SJCRH30 (cell line): ENCODE measurements around the gene MAIP1. TPM values are rescaled to one million over a fixed set of nuclear protein-coding genes. Genes with fewer than 3 reads are reported as not detected.

Experiments
- DNase-seq, 2 experiments: peaks; one replicate each; pipeline ENCODE4 v3.0.0-alpha.2; 2015 to 2020
- H3K27ac ChIP-seq: fragments of 250-450 bp; sonication (Bioruptor Pico); 2 replicates; pipeline ENCODE4 v1.5.1; 2020; ENCODE audit warnings: mild to moderate bottlenecking, moderate library complexity
- H3K27me3 ChIP-seq: fragments of 250-450 bp; sonication (Bioruptor Pico); 2 replicates; pipeline ENCODE4 v1.5.1; 2020; ENCODE audit warnings: mild to moderate bottlenecking, moderate library complexity
- H3K36me3 ChIP-seq: fragments of 250-450 bp; sonication (Bioruptor Pico); 2 replicates; pipeline ENCODE4 v1.5.1; 2020; ENCODE audit warnings: mild to moderate bottlenecking, moderate library complexity
- H3K4me1 ChIP-seq: fragments of 250-450 bp; sonication (Bioruptor Pico); 2 replicates; pipeline ENCODE4 v1.5.1; 2020; ENCODE audit warnings: mild to moderate bottlenecking, moderate library complexity
- H3K4me3 ChIP-seq: fragments of 250-450 bp; sonication (Bioruptor Pico); 2 replicates; pipeline ENCODE4 v1.5.1; 2020; ENCODE audit warnings: mild to moderate bottlenecking, moderate library complexity
- H3K9me3 ChIP-seq: fragments of 250-450 bp; sonication (Bioruptor Pico); replicated peaks from 2 replicates; pipeline ENCODE4 v1.5.1; 2020; ENCODE audit warnings: mild to moderate bottlenecking, moderate library complexity
- total RNA-seq: library from RNA; depleted of rRNA; stranded (reverse); fragments of >200 nt; shearing (Covaris generic); gene quantifications from 2 replicates; pipeline ENCODE4 v1.2.3, GENCODE V29; 2014

The MAIP1 gene
- total RNA-seq, 1 experiment from 2014 or later: 31.1 TPM

DNA sequence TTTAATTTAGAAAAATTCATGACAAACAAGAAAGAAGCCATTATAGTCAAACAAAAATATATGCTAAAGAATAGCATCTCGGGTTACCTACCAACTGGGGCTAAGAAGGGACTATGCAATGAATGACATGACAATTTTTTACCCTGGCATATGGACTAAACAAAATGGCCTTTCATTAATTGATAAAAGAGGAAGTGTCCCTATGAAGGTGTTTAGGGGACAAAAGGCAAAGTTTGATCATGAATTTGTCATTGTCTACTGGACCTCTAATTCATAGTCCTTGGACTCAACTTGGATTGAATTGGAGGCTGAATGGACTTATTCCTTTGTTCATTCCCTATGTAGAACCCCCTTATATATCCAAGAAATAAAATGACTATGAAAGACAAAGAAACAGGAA lies 12.7 kb downstream of the MAIP1 start:
- H3K27me3 ChIP-seq: no peaks in the 10 kb centered on the region
- H3K9me3 ChIP-seq: no peaks in the 10 kb centered on the region
- peaks cover 24% of the 10 kb centered on the region for H3K36me3 ChIP-seq
- DNase-seq: no peak
- H3K4me1 ChIP-seq: no peaks in the 10 kb centered on the region
- no peak overlapping the region for H3K4me3 ChIP-seq
- H3K27ac ChIP-seq: no peak overlapping the region

DNA sequence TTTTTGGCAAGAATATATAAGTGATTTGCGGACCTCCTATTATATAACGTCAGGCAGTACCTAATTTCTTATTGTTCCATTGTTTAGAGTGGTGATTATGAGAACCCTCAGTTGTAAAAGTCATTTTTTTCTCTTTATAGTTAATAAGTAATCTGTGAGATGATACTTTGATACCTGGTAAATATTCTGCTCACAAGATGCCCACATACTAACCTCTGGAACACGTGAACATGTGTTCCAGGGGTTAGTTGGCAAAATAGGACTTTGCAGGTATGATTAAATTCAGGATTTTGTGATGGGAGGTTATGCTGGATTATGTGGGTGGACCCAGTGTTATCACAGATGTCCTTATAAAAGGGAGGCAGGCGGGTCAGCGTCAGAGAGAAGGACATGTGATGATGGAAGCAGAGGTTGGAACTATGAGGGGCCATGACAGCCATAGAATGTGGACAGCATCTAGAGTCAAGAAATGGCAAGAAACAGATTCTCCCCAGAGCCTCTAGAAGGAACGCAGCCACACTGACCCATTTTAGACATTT lies 16.8 kb downstream of the MAIP1 start:
- Histone ChIP-seq H3K4me3 (no peak overlapping the region), H3K4me1 (no peaks in the 10 kb centered on the region), H3K27me3 (no peaks in the 10 kb centered on the region), H3K9me3 (no peaks in the 10 kb centered on the region), H3K36me3 (no peaks in the 10 kb centered on the region; the same call in 1 of the 2 replicates), H3K27ac (no peak overlapping the region)
- DNase-seq: no peak

DNA sequence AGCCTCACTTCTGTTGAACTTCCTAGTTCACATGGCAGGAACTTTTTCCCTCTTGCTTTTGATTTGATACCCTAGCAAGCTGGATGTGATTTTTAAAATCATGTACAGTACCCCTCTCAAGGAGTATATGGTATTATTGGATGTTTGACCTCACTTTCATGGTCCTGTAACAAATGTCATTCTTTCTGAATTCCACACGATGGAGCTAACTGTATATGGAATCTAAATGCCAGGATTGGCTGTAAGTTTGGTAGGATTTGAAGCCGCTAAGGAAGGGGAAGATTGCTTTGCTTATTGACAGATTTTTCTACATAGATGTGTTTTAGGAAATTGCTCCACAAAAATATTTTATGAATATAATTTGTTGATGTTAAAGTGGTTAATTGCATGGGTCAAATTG lies 18.3 kb downstream of the MAIP1 start:
- no peaks in the 10 kb centered on the region for H3K36me3 ChIP-seq
- peak in 1 of 2 experiments; percentile 69 for DNase-seq
- H3K9me3 ChIP-seq: no peaks in the 10 kb centered on the region
- no peak overlapping the region for H3K4me3 ChIP-seq
- peaks cover 9% of the 10 kb centered on the region for H3K4me1 ChIP-seq
- no peak overlapping the region for H3K27ac ChIP-seq
- H3K27me3 ChIP-seq: no peaks in the 10 kb centered on the region

DNA sequence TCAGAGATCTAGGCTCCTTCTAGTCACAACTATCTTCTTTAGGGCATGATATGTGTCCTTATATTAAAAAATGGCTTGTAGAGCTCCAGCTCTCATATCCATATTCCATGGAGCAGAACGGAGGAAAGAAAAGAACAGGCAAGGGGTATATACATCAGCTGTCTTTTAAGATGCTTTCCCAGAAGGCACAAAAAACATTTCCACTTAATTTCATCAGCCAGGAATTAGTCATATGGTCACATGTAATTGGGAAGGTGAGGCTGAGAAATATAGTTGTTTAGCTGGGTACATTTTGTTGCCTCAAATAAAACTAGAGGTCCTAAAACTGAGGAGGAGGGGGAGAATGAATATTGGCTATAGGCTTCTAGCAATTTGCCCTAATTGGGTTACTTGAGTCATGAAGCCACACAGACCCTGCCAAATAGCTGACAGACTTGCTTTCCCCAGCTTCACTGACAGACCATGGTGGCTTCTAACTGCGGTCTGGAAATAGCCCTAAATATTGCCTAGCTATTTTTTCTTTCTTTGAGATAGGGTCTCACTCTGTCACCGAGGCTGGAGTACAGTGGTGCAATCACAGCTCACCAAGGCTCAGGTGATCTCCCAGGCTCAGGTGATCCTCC lies 20.0 kb downstream of the MAIP1 start:
- Histone ChIP-seq H3K36me3 (no peaks in the 10 kb centered on the region), H3K4me1 (peaks cover 15% of the 10 kb centered on the region), H3K27ac (no peak overlapping the region), H3K4me3 (no peak overlapping the region), H3K27me3 (no peaks in the 10 kb centered on the region), H3K9me3 (no peaks in the 10 kb centered on the region)
- DNase-seq: no peak

DNA sequence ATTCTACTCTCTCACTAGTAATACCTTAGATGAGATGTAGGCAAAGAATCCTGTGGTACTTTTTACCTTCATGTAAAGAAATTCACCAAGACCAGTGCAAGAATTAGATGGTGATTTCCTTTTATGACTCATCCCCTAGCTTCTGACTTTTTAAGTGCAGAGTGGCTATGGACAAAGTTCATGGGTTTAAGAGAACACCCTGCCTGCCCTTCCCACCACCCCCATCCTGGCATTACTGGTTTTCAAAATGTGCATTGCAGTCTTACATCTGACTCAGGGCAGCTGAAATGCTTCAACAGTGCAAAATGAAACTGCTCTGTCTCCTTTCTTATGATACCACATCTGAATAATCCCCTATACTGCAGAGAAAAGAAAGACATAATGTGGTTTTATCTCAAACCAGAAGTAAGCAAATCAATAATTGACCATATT lies 22.6 kb downstream of the MAIP1 start:
- Histone ChIP-seq H3K27ac (no peak overlapping the region), H3K9me3 (no peaks in the 10 kb centered on the region), H3K4me3 (no peak overlapping the region), H3K36me3 (no peaks in the 10 kb centered on the region), H3K4me1 (peaks cover 20% of the 10 kb centered on the region), H3K27me3 (no peaks in the 10 kb centered on the region)
- peak in 1 of 2 experiments; percentile 40 for DNase-seq

DNA sequence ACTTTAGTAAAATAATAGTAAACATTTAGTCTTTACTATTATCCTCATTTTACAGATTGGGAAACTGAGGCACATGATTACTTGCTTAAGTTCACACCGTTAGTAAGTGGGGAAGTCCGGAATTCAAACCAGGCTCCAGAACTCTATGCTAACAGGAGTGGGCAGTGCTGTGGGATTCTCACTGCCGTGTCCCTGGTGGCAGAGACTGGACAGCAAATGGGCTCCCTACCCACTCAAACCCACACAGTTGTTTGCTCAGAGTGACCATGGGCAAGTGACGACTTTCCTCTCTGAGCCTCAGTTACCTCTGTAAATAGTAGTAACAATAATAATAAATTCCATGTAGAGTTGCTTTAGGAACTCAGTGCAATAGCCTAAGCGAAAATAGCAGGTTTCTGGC lies 24.0 kb downstream of the MAIP1 start:
- Histone ChIP-seq H3K9me3 (no peaks in the 10 kb centered on the region), H3K27ac (peak overlapping the region; percentile 61), H3K4me3 (no peak overlapping the region), H3K4me1 (peaks cover 20% of the 10 kb centered on the region), H3K27me3 (no peaks in the 10 kb centered on the region), H3K36me3 (no peaks in the 10 kb centered on the region)
- DNase-seq: no peak

DNA sequence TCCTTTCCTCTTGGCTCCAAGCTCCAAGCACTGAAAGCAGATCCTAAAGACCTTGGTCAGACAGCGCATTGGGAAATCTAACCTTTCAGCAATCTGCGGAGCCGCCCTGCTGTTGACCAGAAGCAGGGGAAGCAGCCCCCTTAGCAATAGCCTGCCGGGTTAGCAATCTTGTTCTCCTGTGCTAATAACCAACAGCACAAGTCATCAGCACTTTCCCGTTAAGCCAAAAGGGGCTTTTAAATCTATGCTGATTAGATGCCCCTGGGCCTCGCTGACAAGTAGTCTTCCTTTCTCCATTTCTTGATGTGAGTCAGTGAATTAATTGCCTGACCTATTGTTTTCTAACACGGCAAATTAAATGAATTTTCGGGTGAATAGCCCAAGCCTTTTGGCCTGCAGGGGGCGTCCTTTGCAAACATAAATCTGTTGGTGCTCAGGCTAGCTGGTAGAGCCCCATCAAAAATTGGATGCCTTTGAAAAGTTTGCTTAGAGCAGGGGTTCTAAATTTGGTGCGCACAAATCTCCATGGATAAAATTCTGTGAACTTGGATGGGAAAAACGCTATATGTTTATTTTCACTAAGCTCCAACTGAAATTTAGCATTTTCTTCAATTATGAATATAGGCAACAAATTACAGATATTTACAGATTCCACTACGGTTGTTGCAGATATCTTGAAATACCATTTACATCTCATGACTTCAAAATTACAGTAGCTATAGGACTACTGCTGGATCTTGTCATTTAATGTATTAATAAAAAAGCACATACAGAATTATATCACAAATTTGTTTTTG lies 24.6 kb downstream of the MAIP1 start:
- H3K4me3 ChIP-seq: peak overlapping the region; percentile 13; the same call in 1 of the 2 replicates
- H3K27me3 ChIP-seq: no peaks in the 10 kb centered on the region
- DNase-seq: peak; percentile 90 to 96
- peak overlapping the region; percentile 61 for H3K27ac ChIP-seq
- peaks cover 20% of the 10 kb centered on the region for H3K4me1 ChIP-seq
- no peaks in the 10 kb centered on the region for H3K36me3 ChIP-seq
- H3K9me3 ChIP-seq: no peaks in the 10 kb centered on the region

DNA sequence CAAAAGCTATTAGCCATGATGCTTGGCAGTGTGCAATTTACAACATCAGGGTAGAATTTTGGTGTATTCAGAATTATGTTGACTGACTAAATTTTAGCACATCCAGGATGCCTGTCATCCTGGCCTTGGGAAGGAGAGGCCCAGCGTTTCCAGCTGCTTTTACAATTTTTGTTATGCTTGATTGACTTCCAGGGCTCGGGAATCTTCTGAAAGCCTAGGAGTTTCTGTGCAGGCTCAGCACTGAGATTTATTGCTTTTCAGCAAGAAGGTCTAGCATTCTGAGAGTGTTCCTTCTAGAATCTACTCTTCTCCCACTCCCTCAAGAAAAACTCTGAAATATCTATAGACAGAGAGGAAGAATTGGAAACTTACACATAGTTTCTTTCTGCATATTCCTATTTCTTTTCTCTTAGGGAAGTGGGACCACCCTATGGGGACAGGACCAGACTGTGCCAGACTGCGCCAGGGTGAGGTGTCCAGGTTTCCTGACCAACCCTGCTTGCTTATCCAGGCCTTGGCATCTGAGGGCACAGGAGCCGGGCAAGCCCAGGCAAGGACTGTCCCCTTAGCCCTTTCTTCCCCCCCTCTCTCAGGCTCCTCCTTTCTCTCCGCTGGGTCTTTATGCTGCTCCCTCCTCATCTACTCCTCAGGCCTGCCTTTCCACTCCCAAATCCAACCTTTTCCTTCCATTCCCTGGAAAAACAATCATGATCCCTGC lies 26.9 kb downstream of the MAIP1 start:
- H3K27me3 ChIP-seq: no peaks in the 10 kb centered on the region
- H3K27ac ChIP-seq: 0 out of 2 replicates have a peak overlapping the region, but pooled peaks have one; percentile 1
- no peak overlapping the region for H3K4me3 ChIP-seq
- peaks cover 41% of the 10 kb centered on the region for H3K4me1 ChIP-seq
- DNase-seq: peak; percentile 21 to 53
- no peaks in the 10 kb centered on the region for H3K9me3 ChIP-seq
- no peaks in the 10 kb centered on the region for H3K36me3 ChIP-seq

DNA sequence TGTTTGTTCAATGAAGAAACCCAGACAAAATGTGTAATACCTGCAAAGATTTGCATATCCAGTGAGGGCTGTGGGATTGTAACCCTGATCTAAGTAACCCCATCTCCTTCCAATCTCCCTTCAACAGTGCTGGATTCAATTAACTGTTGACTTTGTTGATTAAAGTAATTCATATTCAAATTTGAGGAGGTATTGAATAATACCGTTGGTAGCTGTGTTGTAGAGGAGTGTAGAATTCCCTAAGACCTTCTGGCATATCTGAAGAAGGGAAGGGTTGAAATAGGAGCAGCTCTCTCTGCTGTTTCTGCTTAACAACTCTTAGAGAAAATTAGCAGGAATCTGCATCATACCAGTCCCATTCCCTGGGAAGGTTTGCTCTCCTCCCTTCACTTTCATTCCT lies 28.2 kb downstream of the MAIP1 start:
- peaks cover 43% of the 10 kb centered on the region for H3K4me1 ChIP-seq
- H3K27me3 ChIP-seq: no peaks in the 10 kb centered on the region
- H3K9me3 ChIP-seq: no peaks in the 10 kb centered on the region
- no peak for DNase-seq
- no peak overlapping the region for H3K4me3 ChIP-seq
- no peaks in the 10 kb centered on the region for H3K36me3 ChIP-seq
- H3K27ac ChIP-seq: no peak overlapping the region

DNA sequence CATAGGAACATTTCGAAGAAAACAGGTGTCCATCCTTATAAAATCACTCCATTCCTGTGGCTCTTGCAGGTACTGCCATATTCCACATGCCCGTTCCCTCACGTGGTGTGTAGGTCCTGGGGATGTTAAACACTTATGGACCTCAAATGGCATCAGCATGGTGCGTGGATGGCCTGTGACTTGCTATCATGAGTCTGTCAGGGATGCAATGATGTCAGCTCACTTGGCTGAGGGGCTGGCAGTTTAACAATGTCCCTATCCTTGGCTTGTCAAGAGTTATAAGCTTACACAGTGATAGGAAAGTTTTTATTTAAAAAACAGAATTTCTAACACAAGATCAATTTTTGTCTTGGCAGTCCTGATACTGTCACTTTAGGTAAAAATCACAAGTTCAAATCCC lies 28.8 kb downstream of the MAIP1 start:
- DNase-seq: no peak
- H3K9me3 ChIP-seq: no peaks in the 10 kb centered on the region
- no peaks in the 10 kb centered on the region for H3K36me3 ChIP-seq
- no peaks in the 10 kb centered on the region for H3K27me3 ChIP-seq
- no peak overlapping the region for H3K4me3 ChIP-seq
- peaks cover 44% of the 10 kb centered on the region for H3K4me1 ChIP-seq
- H3K27ac ChIP-seq: no peak overlapping the region

DNA sequence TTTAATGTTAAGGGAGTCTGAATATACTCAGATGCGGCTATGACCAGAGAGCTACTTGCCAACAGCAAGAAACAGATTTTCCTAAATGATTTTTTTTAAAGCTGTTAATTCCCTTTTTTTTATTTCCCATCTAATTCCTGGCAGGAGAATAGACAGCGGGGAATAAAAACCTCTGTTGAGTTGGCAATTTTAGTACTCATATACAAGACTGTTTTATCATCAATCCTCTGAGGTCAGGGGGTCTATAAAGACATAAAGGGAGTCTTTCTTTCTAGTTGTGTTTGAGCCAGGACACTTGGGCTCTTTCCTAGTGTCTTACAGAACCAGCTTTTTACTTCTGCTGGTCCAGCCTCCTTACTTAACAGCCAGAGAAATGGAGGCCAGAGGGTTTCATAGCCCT lies 29.4 kb downstream of the MAIP1 start:
- Histone ChIP-seq H3K4me3 (no peak overlapping the region), H3K36me3 (no peaks in the 10 kb centered on the region), H3K4me1 (peaks cover 50% of the 10 kb centered on the region), H3K27me3 (no peaks in the 10 kb centered on the region), H3K9me3 (no peaks in the 10 kb centered on the region), H3K27ac (no peak overlapping the region)
- DNase-seq: no peak

DNA sequence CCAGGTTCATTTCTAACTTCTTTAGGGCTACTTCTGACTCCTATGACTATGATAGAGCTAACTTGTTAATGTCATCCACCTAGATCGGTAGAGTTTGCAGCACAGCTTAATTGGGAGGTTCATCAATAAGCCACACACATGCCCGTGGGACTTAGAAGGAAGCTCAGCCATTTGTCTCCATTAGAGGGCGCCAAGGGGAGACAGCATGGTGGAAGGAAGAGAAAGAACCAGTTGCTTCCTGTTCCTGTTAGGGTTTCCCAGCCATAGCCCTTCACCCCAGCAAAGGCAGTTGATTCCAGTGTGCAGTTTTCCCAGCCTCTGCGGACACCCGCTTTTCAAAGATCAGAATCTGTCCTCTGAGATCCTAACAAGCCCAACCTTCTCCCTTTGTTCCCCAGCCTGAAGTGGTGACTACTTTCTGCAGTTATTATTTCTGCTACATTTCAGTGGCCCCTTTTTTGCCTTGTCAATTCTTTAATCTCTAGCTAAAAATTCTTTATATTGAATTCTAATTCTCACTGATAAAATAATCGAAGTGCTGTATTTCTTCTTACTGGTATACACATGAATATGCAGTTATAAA lies 30.3 kb downstream of the MAIP1 start:
- H3K36me3 ChIP-seq: no peaks in the 10 kb centered on the region
- no peaks in the 10 kb centered on the region for H3K9me3 ChIP-seq
- H3K27ac ChIP-seq: peak overlapping the region; percentile 91
- no peak overlapping the region for H3K4me3 ChIP-seq
- H3K27me3 ChIP-seq: no peaks in the 10 kb centered on the region
- DNase-seq: peak; percentile 87 to 96
- peaks cover 48% of the 10 kb centered on the region for H3K4me1 ChIP-seq

DNA sequence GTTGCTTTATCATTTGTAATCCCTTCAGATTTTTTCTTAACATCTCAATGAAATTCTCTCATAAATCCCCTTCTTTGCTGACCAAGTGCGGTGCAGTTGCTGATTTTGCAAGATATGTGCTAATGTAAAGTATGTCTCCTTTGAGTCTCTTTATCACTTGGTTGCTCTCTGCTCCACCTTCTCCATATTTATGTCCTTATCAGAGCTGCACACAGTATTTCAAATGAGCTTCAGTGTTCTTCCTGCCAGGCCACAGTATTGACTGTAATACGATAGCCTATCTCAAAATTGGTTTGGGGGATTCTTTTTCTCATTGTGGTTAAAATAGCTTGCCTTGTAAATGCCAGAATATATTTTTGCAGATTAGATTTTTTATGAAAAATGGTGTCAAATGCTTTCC lies 32.2 kb downstream of the MAIP1 start:
- Histone ChIP-seq H3K9me3 (no peaks in the 10 kb centered on the region), H3K27me3 (no peaks in the 10 kb centered on the region), H3K4me3 (peak overlapping the region; percentile 33), H3K27ac (peak overlapping the region; percentile 91), H3K36me3 (no peaks in the 10 kb centered on the region), H3K4me1 (peaks cover 54% of the 10 kb centered on the region)
- peak; percentile 38 to 79 for DNase-seq

DNA sequence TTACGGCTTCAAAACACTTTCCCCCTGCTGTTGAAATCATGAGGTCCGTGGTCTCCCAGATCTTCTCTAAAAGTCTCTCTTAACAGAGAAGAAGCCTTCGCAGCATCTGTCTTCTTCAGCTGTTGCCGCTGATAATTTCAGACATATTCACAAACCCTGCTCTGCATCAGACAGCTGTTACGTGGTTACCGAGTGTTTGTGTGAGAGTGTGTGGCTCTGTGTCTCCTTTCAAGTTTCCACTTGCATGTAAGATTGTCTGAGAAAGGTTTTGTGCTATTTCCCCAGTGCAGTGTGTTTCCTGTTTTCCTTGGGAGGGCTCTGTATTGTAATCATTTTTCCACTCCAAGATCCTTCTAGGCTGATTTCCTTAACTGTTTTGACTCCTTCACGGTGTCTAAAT lies 32.8 kb downstream of the MAIP1 start:
- peak overlapping the region; percentile 33 for H3K4me3 ChIP-seq
- no peaks in the 10 kb centered on the region for H3K36me3 ChIP-seq
- DNase-seq: peak; percentile 90 to 97
- H3K27ac ChIP-seq: peak overlapping the region; percentile 91
- no peaks in the 10 kb centered on the region for H3K27me3 ChIP-seq
- H3K4me1 ChIP-seq: peaks cover 60% of the 10 kb centered on the region
- H3K9me3 ChIP-seq: no peaks in the 10 kb centered on the region
